HUES6 (cell line): ENCODE results near the gene ULK4.

Experiments
- H3K27ac ChIP-seq: 2 replicates; pipeline ENCODE4 v1.7.0; 2013; ENCODE audit warnings: low read depth, mild to moderate bottlenecking, low read length, inconsistent platforms
- H3K27me3 ChIP-seq: 2 replicates; pipeline ENCODE4 v1.6.1; 2013; ENCODE audit warnings: low read length; ENCODE audit not compliant: control insufficient read depth, insufficient read depth
- H3K36me3 ChIP-seq: 2 replicates; pipeline ENCODE4 v1.6.1; 2013; ENCODE audit warnings: low read length; ENCODE audit not compliant: control insufficient read depth, insufficient read depth
- H3K4me1 ChIP-seq: 2 replicates; pipeline ENCODE4 v1.6.1; 2013; ENCODE audit warnings: low read length; ENCODE audit not compliant: control insufficient read depth, insufficient read depth
- H3K4me3 ChIP-seq: 2 replicates; pipeline ENCODE4 v1.5.1; 2013; ENCODE audit warnings: low read depth, low read length
- H3K9ac ChIP-seq: one replicate; pipeline ENCODE4 v1.6.1; 2013; ENCODE audit warnings: mild to moderate bottlenecking, low read length
- H3K9me3 ChIP-seq: 2 replicates; pipeline ENCODE4 v1.6.1; 2013; ENCODE audit warnings: low read depth, low read length; ENCODE audit not compliant: control insufficient read depth, insufficient read depth

Gene ULK4

GRCh38 chr3:41961751-41962679, at the start of gene ULK4:
TSS of gene ULK4 (minus strand) at chr3:41962103. CDS start at chr3:41954759, 7,344 bp downstream.
- Histone ChIP-seq H3K27ac (no peak within 1 kb of the TSS), H3K36me3 (no peaks in the 10 kb centered on the region), H3K9me3 (no peaks in the 10 kb centered on the region), H3K9ac (peak within 1 kb of the TSS; percentile 69), H3K4me1 (peaks cover 3% of the 10 kb centered on the region), H3K4me3 (peak within 1 kb of the TSS; percentile 90), H3K27me3 (no peaks in the 10 kb centered on the region; the same call in 1 of the 2 replicates)

GRCh38 chr3:42010530-42010929, 48.6 kb upstream of the ULK4 start:
- H3K9me3 ChIP-seq = no peaks in the 10 kb centered on the region
- H3K4me1 ChIP-seq = peaks cover 13% of the 10 kb centered on the region
- H3K27me3 ChIP-seq = peaks cover 11% of the 10 kb centered on the region; the same call in 1 of the 2 replicates
- H3K4me3 ChIP-seq = no peak overlapping the region
- H3K36me3 ChIP-seq = no peaks in the 10 kb centered on the region
- no peak overlapping the region for H3K27ac ChIP-seq
- no peak overlapping the region for H3K9ac ChIP-seq

GRCh38 chr3:42009456-42009855, 47.6 kb upstream of the ULK4 start:
- Histone ChIP-seq H3K4me1 (peaks cover 4% of the 10 kb centered on the region; the same call in 1 of the 2 replicates), H3K9ac (no peak overlapping the region), H3K27me3 (peaks cover 6% of the 10 kb centered on the region; the same call in 1 of the 2 replicates), H3K36me3 (no peaks in the 10 kb centered on the region), H3K4me3 (no peak overlapping the region), H3K9me3 (no peaks in the 10 kb centered on the region), H3K27ac (no peak overlapping the region)

GRCh38 chr3:42007785-42008184, 45.9 kb upstream of the ULK4 start:
- H3K4me1 ChIP-seq = peaks cover 2% of the 10 kb centered on the region; the same call in 1 of the 2 replicates
- H3K27me3 ChIP-seq = no peaks in the 10 kb centered on the region
- H3K4me3 ChIP-seq = no peak overlapping the region
- H3K27ac ChIP-seq = no peak overlapping the region
- no peaks in the 10 kb centered on the region for H3K36me3 ChIP-seq
- H3K9ac ChIP-seq = no peak overlapping the region
- H3K9me3 ChIP-seq = peaks cover 2% of the 10 kb centered on the region; the same call in 1 of the 2 replicates

- Histone ChIP-seq H3K27me3 (no peaks in the 10 kb centered on the region), H3K36me3 (no peaks in the 10 kb centered on the region), H3K4me3 (no peak overlapping the region), H3K4me1 (no peaks in the 10 kb centered on the region), H3K27ac (no peak overlapping the region), H3K9me3 (peaks cover 5% of the 10 kb centered on the region; the same call in 1 of the 2 replicates), H3K9ac (no peak overlapping the region)
These were observed 43.5 kb upstream of the ULK4 start for GRCh38 chr3:42005401-42005800.

- H3K9ac ChIP-seq = no peak overlapping the region
- peaks cover 5% of the 10 kb centered on the region; the same call in 1 of the 2 replicates for H3K9me3 ChIP-seq
- no peaks in the 10 kb centered on the region for H3K27me3 ChIP-seq
- no peak overlapping the region for H3K27ac ChIP-seq
- no peaks in the 10 kb centered on the region for H3K36me3 ChIP-seq
- H3K4me3 ChIP-seq = no peak overlapping the region
- H3K4me1 ChIP-seq = no peaks in the 10 kb centered on the region
These were observed 40.9 kb upstream of the ULK4 start for GRCh38 chr3:42002790-42003189.

GRCh38 chr3:42001777-42002176, 39.9 kb upstream of the ULK4 start:
- H3K4me3 ChIP-seq = no peak overlapping the region
- no peak overlapping the region for H3K9ac ChIP-seq
- peaks cover 5% of the 10 kb centered on the region; the same call in 1 of the 2 replicates for H3K9me3 ChIP-seq
- H3K27me3 ChIP-seq = no peaks in the 10 kb centered on the region
- no peak overlapping the region for H3K27ac ChIP-seq
- no peaks in the 10 kb centered on the region for H3K36me3 ChIP-seq
- H3K4me1 ChIP-seq = no peaks in the 10 kb centered on the region

- no peaks in the 10 kb centered on the region for H3K27me3 ChIP-seq
- no peak overlapping the region for H3K4me3 ChIP-seq
- no peak overlapping the region for H3K9ac ChIP-seq
- H3K27ac ChIP-seq = no peak overlapping the region
- H3K36me3 ChIP-seq = no peaks in the 10 kb centered on the region
- H3K4me1 ChIP-seq = no peaks in the 10 kb centered on the region
- H3K9me3 ChIP-seq = peaks cover 5% of the 10 kb centered on the region; the same call in 1 of the 2 replicates
These were observed 38.0 kb upstream of the ULK4 start for GRCh38 chr3:41999909-42000308.

GRCh38 chr3:41997702-41998550, 36.0 kb upstream of the ULK4 start:
- H3K9me3 ChIP-seq = peaks cover 4% of the 10 kb centered on the region; the same call in 1 of the 2 replicates
- H3K4me3 ChIP-seq = no peak overlapping the region
- H3K9ac ChIP-seq = no peak overlapping the region
- no peaks in the 10 kb centered on the region for H3K36me3 ChIP-seq
- H3K27me3 ChIP-seq = no peaks in the 10 kb centered on the region
- H3K4me1 ChIP-seq = no peaks in the 10 kb centered on the region
- no peak overlapping the region for H3K27ac ChIP-seq

GRCh38 chr3:41991437-41991836, 29.5 kb upstream of the ULK4 start:
- H3K27ac ChIP-seq = no peak overlapping the region
- H3K4me1 ChIP-seq = no peaks in the 10 kb centered on the region
- no peaks in the 10 kb centered on the region for H3K9me3 ChIP-seq
- H3K27me3 ChIP-seq = no peaks in the 10 kb centered on the region
- no peak overlapping the region for H3K4me3 ChIP-seq
- no peak overlapping the region for H3K9ac ChIP-seq
- H3K36me3 ChIP-seq = no peaks in the 10 kb centered on the region
